H1 (cell line): Measurements from ENCODE around the gene SLC25A42. TPM values are rescaled to one million over a fixed set of nuclear protein-coding genes. Genes with fewer than 3 reads are reported as not detected.

Source experiments
- CTCF ChIA-PET: fragments of 300-600 bp; sonication (Branson Sonifier 250); formaldehyde crosslinking; loops from one replicate; lab custom pipeline; 2021; ENCODE audit not compliant: partially characterized antibody; lab: Charles Lee
- POLR2A ChIA-PET: fragments of 300-600 bp; sonication (Branson Sonifier 250); formaldehyde crosslinking; loops from one replicate; lab custom pipeline; 2021; ENCODE audit warnings: inconsistent platforms; ENCODE audit not compliant: partially characterized antibody; lab: Charles Lee
- DNase-seq, 2 experiments: peaks; one replicate each; pipeline versions ENCODE4 v3.0.0 to v3.0.0-alpha.2; 2010 to 2022; ENCODE audit warnings: low spot score in 2 of 2, low read depth in 1 of 2, mixed read lengths in 1 of 2
- FAIRE-seq: peaks from 2 replicates; lab custom pipeline; 2011; peaks lifted over from hg19 to GRCh38; lab: Jason Lieb, UNC
- H2AFZ ChIP-seq: 2 replicates; pipeline ENCODE4 v1.8.1; 2012; ENCODE audit warnings: low read length, inconsistent platforms
- H2AK5ac ChIP-seq: 2 replicates; pipeline ENCODE4 v1.6.1; 2013; ENCODE audit warnings: low read depth, low read length
- H2BK120ac ChIP-seq: replicated peaks from 2 replicates; pipeline ENCODE3; 2013; ENCODE audit warnings: low read depth, low read length, inconsistent platforms
- H2BK12ac ChIP-seq: 2 replicates; pipeline ENCODE4 v1.6.1; 2013; ENCODE audit warnings: low read depth, low read length
- H2BK15ac ChIP-seq: 2 replicates; pipeline ENCODE4 v1.6.1; 2013; ENCODE audit warnings: low read length
- H2BK20ac ChIP-seq: 2 replicates; pipeline ENCODE4 v1.6.1; 2013; ENCODE audit warnings: low read length
- H2BK5ac ChIP-seq: 2 replicates; pipeline ENCODE4 v1.6.1; 2013; ENCODE audit warnings: low read depth, low read length
- H3K14ac ChIP-seq: 2 replicates; pipeline ENCODE4 v1.6.1; 2013; ENCODE audit warnings: inconsistent platforms; ENCODE audit not compliant: insufficient read length
- H3K18ac ChIP-seq: 2 replicates; pipeline ENCODE4 v1.6.1; 2013; ENCODE audit warnings: low read length; ENCODE audit errors: extremely low read depth
- H3K23ac ChIP-seq: 2 replicates; pipeline ENCODE4 v1.6.1; 2013; ENCODE audit warnings: inconsistent platforms; ENCODE audit not compliant: insufficient read length
- H3K23me2 ChIP-seq: 2 replicates; pipeline ENCODE4 v1.6.1; 2013; ENCODE audit warnings: low read depth, low read length
- H3K27ac ChIP-seq: 2 replicates; pipeline ENCODE4 v1.6.1; 2011; ENCODE audit warnings: low read depth, low read length, inconsistent platforms
- H3K27me3 ChIP-seq, 4 experiments: replicated peaks in 1 of 4; 1 replicate in 1 of 4; 2 replicates in 3 of 4; pipeline versions ENCODE4 v1.6.1 to v1.8.1; 2011 to 2013; ENCODE audit warnings: low read length in 3 of 4, mild to moderate bottlenecking in 3 of 4, inconsistent platforms in 2 of 4, mixed read lengths in 2 of 4, moderate library complexity in 1 of 4; ENCODE audit not compliant: control insufficient read depth in 3 of 4, insufficient read depth in 3 of 4; ENCODE audit errors: extremely low read depth in 1 of 4
- H3K36me3 ChIP-seq, 4 experiments: 2 replicates each; pipeline versions ENCODE4 v1.6.1 to v1.8.1; 2011 to 2013; ENCODE audit warnings: mild to moderate bottlenecking in 4 of 4, low read length in 3 of 4, moderate library complexity in 2 of 4, control low read depth in 1 of 4, inconsistent platforms in 1 of 4; ENCODE audit not compliant: insufficient read depth in 4 of 4, control insufficient read depth in 2 of 4
- H3K4ac ChIP-seq: replicated peaks from 2 replicates; pipeline ENCODE3; 2013; ENCODE audit warnings: low read length, low read depth, mixed read lengths, inconsistent platforms; ENCODE audit not compliant: insufficient read length
- H3K4me1 ChIP-seq, 4 experiments: replicated peaks in 1 of 4; 1 replicate in 1 of 4; 2 replicates in 3 of 4; pipeline versions ENCODE4 v1.6.1 to v1.8.1; 2011 to 2013; ENCODE audit warnings: low read length in 3 of 4, inconsistent platforms in 2 of 4, mixed read lengths in 1 of 4; ENCODE audit not compliant: insufficient read depth in 4 of 4, control insufficient read depth in 3 of 4
- H3K4me2 ChIP-seq, 2 experiments: 2 replicates each; pipeline versions ENCODE4 v1.6.1 to v1.8.1; 2011 to 2013; ENCODE audit warnings: low read depth in 2 of 2, low read length in 2 of 2, control low read depth in 1 of 2, inconsistent platforms in 1 of 2, mild to moderate bottlenecking in 1 of 2; ENCODE audit not compliant: insufficient read depth in 1 of 2
- H3K4me3 ChIP-seq, 4 experiments: fragments of 200-600, 300-600 bp in 1 of 4; sonication (generic), shearing (Covaris generic), sonication (Bioruptor Twin) in 1 of 4; 2 replicates each; pipeline versions ENCODE4 v1.5.1 to v1.8.1; 2011 to 2016; ENCODE audit warnings: low read length in 4 of 4, low read depth in 3 of 4, control low read depth in 2 of 4, inconsistent platforms in 2 of 4, mild to moderate bottlenecking in 2 of 4, mixed read lengths in 1 of 4, moderate library complexity in 1 of 4; ENCODE audit not compliant: insufficient read depth in 2 of 4; ENCODE audit errors: extremely low read depth in 1 of 4
- H3K56ac ChIP-seq: replicated peaks from 2 replicates; pipeline ENCODE3; 2013; ENCODE audit warnings: low read depth, mild to moderate bottlenecking, mixed read lengths, low read length, inconsistent platforms; ENCODE audit not compliant: insufficient read length
- H3K79me1 ChIP-seq: 2 replicates; pipeline ENCODE4 v1.6.1; 2013; ENCODE audit warnings: low read depth, low read length, control low read depth
- H3K79me2 ChIP-seq, 2 experiments: 2 replicates each; pipeline versions ENCODE4 v1.6.1 to v1.8.1; 2012 to 2013; ENCODE audit warnings: low read length in 2 of 2, mild to moderate bottlenecking in 2 of 2, inconsistent platforms in 1 of 2; ENCODE audit not compliant: insufficient read depth in 2 of 2, control insufficient read depth in 1 of 2
- H3K9ac ChIP-seq, 4 experiments: replicated peaks in 1 of 4; 1 replicate in 1 of 4; 2 replicates in 3 of 4; pipeline versions ENCODE4 v1.6.1 to v1.8.1; 2011 to 2013; ENCODE audit warnings: low read depth in 3 of 4, low read length in 3 of 4, control low read depth in 2 of 4, mild to moderate bottlenecking in 2 of 4, moderate library complexity in 2 of 4, inconsistent platforms in 1 of 4; ENCODE audit errors: extremely low read depth in 1 of 4
- H3K9me3 ChIP-seq, 2 experiments: 2 replicates each; pipeline versions ENCODE4 v1.6.1 to v1.8.1; 2012 to 2013; ENCODE audit warnings: mild to moderate bottlenecking in 2 of 2, moderate library complexity in 2 of 2, control low read depth in 1 of 2, inconsistent platforms in 1 of 2, low read depth in 1 of 2, low read length in 1 of 2, mixed read lengths in 1 of 2; ENCODE audit not compliant: insufficient read depth in 2 of 2
- H4K20me1 ChIP-seq, 2 experiments: replicated peaks in 1 of 2; 2 replicates each; pipeline versions ENCODE3 to v1.8.1; 2011 to 2013; ENCODE audit warnings: inconsistent platforms in 2 of 2, low read length in 2 of 2, mild to moderate bottlenecking in 1 of 2; ENCODE audit not compliant: insufficient read depth in 2 of 2, control insufficient read depth in 1 of 2
- H4K5ac ChIP-seq: 2 replicates; pipeline ENCODE4 v1.6.1; 2013; ENCODE audit warnings: low read length, low read depth, mixed read lengths, inconsistent platforms; ENCODE audit not compliant: insufficient read length
- H4K8ac ChIP-seq: 2 replicates; pipeline ENCODE4 v1.8.0; 2013; ENCODE audit warnings: mild to moderate bottlenecking, moderate library complexity, low read length, inconsistent platforms; ENCODE audit not compliant: insufficient read depth; ENCODE audit errors: extremely low read depth
- H4K91ac ChIP-seq: replicated peaks from 2 replicates; pipeline ENCODE3; 2013; ENCODE audit warnings: low read length, mixed read lengths, inconsistent platforms; ENCODE audit not compliant: insufficient read length
- BRCA1 ChIP-seq: IDR thresholded peaks from 2 replicates; pipeline ENCODE4 v1.6.1; 2012; ENCODE audit warnings: low read depth, low read length, improper control_type of control experiment
- CBX5 ChIP-seq: fragments of 300-800, 300-1000 bp; sonication (generic); IDR thresholded peaks from 2 replicates; pipeline ENCODE4 v1.7.1; 2016; ENCODE audit warnings: antibody characterized with exemption, low read length, low read depth
- CEBPB ChIP-seq: IDR thresholded peaks from 2 replicates; pipeline ENCODE4 v1.6.1; 2012; ENCODE audit warnings: low read depth, low read length
- CTCF ChIP-seq, 3 experiments: IDR thresholded peaks; 1 replicate in 2 of 3; 2 replicates in 1 of 3; pipeline versions ENCODE4 v1.5.1 to v1.6.1; 2011; ENCODE audit warnings: low read length in 3 of 3, mild to moderate bottlenecking in 3 of 3, inconsistent platforms in 2 of 3, low read depth in 1 of 3, moderate library complexity in 1 of 3; ENCODE audit not compliant: insufficient read depth in 1 of 3; ENCODE audit errors: control extremely low read depth in 1 of 3
- EP300 ChIP-seq, 2 experiments: IDR thresholded peaks; 1 replicate in 1 of 2; 2 replicates in 1 of 2; pipeline ENCODE4 v1.6.1; 2011 to 2012; ENCODE audit warnings: low read depth in 2 of 2, low read length in 2 of 2, mild to moderate bottlenecking in 2 of 2, borderline replicate concordance in 1 of 2, inconsistent platforms in 1 of 2, moderate library complexity in 1 of 2
- EZH2 ChIP-seq: fragments of 200-600 bp; sonication (generic); IDR thresholded peaks from 2 replicates; pipeline ENCODE4 v1.7.1; 2012; ENCODE audit warnings: low read depth, mild to moderate bottlenecking, moderate library complexity, low read length, inconsistent platforms; ENCODE audit not compliant: severe bottlenecking
- POLR2AphosphoS5 ChIP-seq: IDR thresholded peaks from 2 replicates; pipeline ENCODE4 v1.6.1; 2011; ENCODE audit warnings: low read depth, low read length
- SRF ChIP-seq: IDR thresholded peaks from 2 replicates; pipeline ENCODE4 v1.6.1; 2011; ENCODE audit warnings: mild to moderate bottlenecking, low read depth, low read length, moderate library complexity
- TAF1 ChIP-seq: IDR thresholded peaks from 2 replicates; pipeline ENCODE4 v1.6.1; 2011; ENCODE audit warnings: mild to moderate bottlenecking, low read depth, low read length
- TBP ChIP-seq: IDR thresholded peaks from 2 replicates; pipeline ENCODE4 v1.6.1; 2011; ENCODE audit warnings: low read depth, low read length, improper control_type of control experiment
- TCF12 ChIP-seq: IDR thresholded peaks from 2 replicates; pipeline ENCODE4 v1.6.1; 2011; ENCODE audit warnings: low read depth, mild to moderate bottlenecking, low read length
- ZNF274 ChIP-seq: IDR thresholded peaks from 2 replicates; pipeline ENCODE4 v1.7.0; 2012; ENCODE audit warnings: low read length, borderline replicate concordance; ENCODE audit errors: extremely low read depth
- WGBS, 2 experiments: shearing (Covaris generic) in 1 of 2; methylation state at CpG; one replicate each; pipeline versions ENCODE4 v1.1.6 to v1.1.7; 2013 to 2015; ENCODE audit warnings: low lambda C conversion rate in 2 of 2, mixed read lengths in 2 of 2, inconsistent platforms in 1 of 2, low coverage in 1 of 2, missing lambda C conversion rate in 1 of 2; ENCODE audit not compliant: insufficient replicate concordance in 2 of 2, insufficient coverage in 1 of 2, insufficient read length in 1 of 2; ENCODE audit errors: extremely low coverage in 1 of 2, missing lambda C conversion rate in 1 of 2; 5-methylcytosine and 5-hydroxymethylcytosine counted together
- polyA plus RNA-seq, 7 experiments: library from polyadenylated mRNA; depleted of rRNA in 3 of 7; stranded (reverse) in 5 of 7; unstranded in 2 of 7; fragments of >200 nt in 5 of 7; fragments of 200-250 nt in 2 of 7; gene quantifications; 1 replicate in 5 of 7; 2 replicates in 1 of 7; 4 replicates in 1 of 7; pipeline versions ENCODE4 v1.2.1 to v1.2.3, GENCODE V29; 2011 to 2013; ENCODE audit warnings: missing spikeins in 2 of 7, mixed read lengths in 2 of 7
- total RNA-seq: library from RNA; stranded (reverse); fragmentation: NEBNext Ultra II Directional; extraction: Animal tissue kit (Norgen Biotek cat#: 25700); gene quantifications from 2 replicates; pipeline ENCODE4 v1.2.1, GENCODE V29; 2021

The SLC25A42 gene
- total and polyA plus RNA-seq, 2 of the 8 experiments (the other 6 are each of a cell fraction or from before 2014, with no cell fraction given) = 5.9 to 6.2 TPM

- Histone ChIP-seq H3K27ac (no peak overlapping the region), H4K5ac (no peak overlapping the region), H3K9ac (no peak overlapping the region), H2AFZ (no peak overlapping the region), H3K56ac (no peak overlapping the region), H3K4ac (no peak overlapping the region), H3K23me2 (no peaks in the 10 kb centered on the region), H2BK15ac (no peak overlapping the region), H3K79me2 (peaks cover 12 to 62% of the 10 kb centered on the region in 2 experiments; a peak in 3 of 4 replicates), H3K27me3 (no peaks in the 10 kb centered on the region; a peak in 1 of 7 replicates), H3K36me3 (peaks cover 9 to 40% (median 24%) of the 10 kb centered on the region in 4 experiments), H3K4me2 (no peak overlapping the region), H3K18ac (no peak overlapping the region), H2BK12ac (no peak overlapping the region), H2BK5ac (no peak overlapping the region), H2BK20ac (no peak overlapping the region), H3K4me3 (no peak overlapping the region), H3K9me3 (peaks cover 12 to 13% of the 10 kb centered on the region in 2 experiments), H4K20me1 (peaks cover 8 to 18% of the 10 kb centered on the region in 2 experiments), H2BK120ac (no peak overlapping the region), H3K14ac (no peak overlapping the region), H3K4me1 (no peaks in the 10 kb centered on the region), H4K91ac (no peak overlapping the region), H4K8ac (no peak overlapping the region), H2AK5ac (no peak overlapping the region), H3K23ac (no peak overlapping the region), H3K79me1 (peaks cover 30% of the 10 kb centered on the region)
- ChIA-PET CTCF (interaction anchor here (0.9 to 1.1 kb wide), 2 partner anchors 10 to 13 kb away, joined by 3 to 5 read pairs; no protein-coding TSS in a partner anchor), POLR2A (interaction anchor here (0.6 to 1.3 kb wide), 2 partner anchors 10 to 29 kb away, joined by 3 read pairs; no protein-coding TSS in a partner anchor)
- WGBS, 2 experiments = 87% methylated on average over 4 of the region's 4 CpGs; no CpG with 5 or more reads in 1 of the 2 experiments
- no peak for FAIRE-seq
- no peak for DNase-seq
- TF ChIP-seq CBX5 (no peak), EZH2 (no peak), CTCF (IDR thresholded peaks at IDR 0.05; ENCODE audit: control extremely low read depth in 1 of 3, insufficient read depth in 1 of 3, low read depth in 1 of 3, low read length in 3 of 3) (no peak), CEBPB (no peak), TBP (no peak), EP300 (IDR thresholded peaks at IDR 0.05; ENCODE audit: borderline replicate concordance in 1 of 2, low read depth in 2 of 2, low read length in 2 of 2) (no peak), TCF12 (no peak), ZNF274 (no peak), POLR2AphosphoS5 (no peak), TAF1 (no peak), BRCA1 (no peak), SRF (no peak)
These were observed 23.9 kb upstream of the SLC25A42 start for GRCh38 chr19:19039901-19040300.
